NCI-H748 (cell line): ENCODE results near the gene RPTOR.

Experiments
- DNase-seq: peaks from one replicate; lab custom pipeline; 2025; ENCODE audit not compliant: unreplicated experiment; lab: John Stamatoyannopoulos, UW

RPTOR gene

GRCh38 chr17:80774146-80774545, 229.5 kb downstream of the RPTOR start:
- DNase-seq: no peak

- DNase-seq: peak; percentile 41
Measured at GRCh38 chr17:80774643-80775281, 230.1 kb downstream of the RPTOR start.

GRCh38 chr17:80775863-80776262, 231.2 kb downstream of the RPTOR start:
- DNase-seq: no peak

- DNase-seq: no peak
Measured at GRCh38 chr17:80777274-80777673, 232.6 kb downstream of the RPTOR start.

- no peak for DNase-seq
Measured at GRCh38 chr17:80778716-80779115, 234.1 kb downstream of the RPTOR start.

GRCh38 chr17:80779336-80779735, 234.7 kb downstream of the RPTOR start:
- no peak for DNase-seq

GRCh38 chr17:80779961-80780380, 235.3 kb downstream of the RPTOR start:
- no peak for DNase-seq

- DNase-seq: no peak
Measured at GRCh38 chr17:80780381-80781198, 236.0 kb downstream of the RPTOR start.

GRCh38 chr17:80781211-80781610, 236.6 kb downstream of the RPTOR start:
- DNase-seq: no peak

GRCh38 chr17:80781807-80782277, 237.2 kb downstream of the RPTOR start:
- DNase-seq: no peak

GRCh38 chr17:80782536-80783427, 238.1 kb downstream of the RPTOR start:
- DNase-seq: no peak

GRCh38 chr17:80783486-80783885, 238.8 kb downstream of the RPTOR start:
- DNase-seq: no peak

GRCh38 chr17:80783971-80784370, 239.3 kb downstream of the RPTOR start:
- no peak for DNase-seq

- no peak for DNase-seq
Measured at GRCh38 chr17:80785477-80786178, 241.0 kb downstream of the RPTOR start.

- peak; percentile 89 for DNase-seq
Measured at GRCh38 chr17:80786470-80786869, 241.8 kb downstream of the RPTOR start.

GRCh38 chr17:80786887-80787286, 242.2 kb downstream of the RPTOR start:
- DNase-seq: peak; percentile 84

GRCh38 chr17:80787881-80788280, 243.2 kb downstream of the RPTOR start:
- no peak for DNase-seq

- DNase-seq: no peak
Measured at GRCh38 chr17:80789356-80789902, 244.8 kb downstream of the RPTOR start.

GRCh38 chr17:80790021-80790765, 245.6 kb downstream of the RPTOR start:
- DNase-seq: no peak
